GM18526 (cell line): ENCODE data around the gene UBE2U.

Source experiments
- POLR2A ChIP-seq: IDR thresholded peaks from 3 replicates; pipeline ENCODE4 v1.6.1; 2011; ENCODE audit not compliant: insufficient read length; ENCODE audit errors: extremely low read depth

The UBE2U gene

DNA sequence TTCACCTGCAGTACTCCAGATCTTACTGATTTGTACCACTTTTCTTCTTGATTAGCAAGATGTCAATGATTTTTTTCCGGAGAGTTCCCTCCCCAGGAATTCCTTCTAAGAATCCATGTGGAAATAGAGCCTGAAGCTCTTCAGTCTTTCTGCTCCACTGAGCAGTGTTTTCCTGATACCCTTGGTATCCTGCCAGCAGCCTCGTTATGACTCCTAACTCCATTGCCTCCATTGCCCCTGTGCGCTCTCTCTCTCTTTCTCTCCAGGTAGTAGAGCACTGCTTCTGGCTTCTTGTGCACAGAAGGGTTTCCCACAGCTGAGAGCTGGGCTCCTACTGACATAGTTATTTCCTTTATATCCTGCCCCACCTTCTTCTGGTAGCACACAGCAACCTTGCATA, 12.2 kb downstream of the UBE2U start:
- no peak for TF ChIP-seq POLR2A

DNA sequence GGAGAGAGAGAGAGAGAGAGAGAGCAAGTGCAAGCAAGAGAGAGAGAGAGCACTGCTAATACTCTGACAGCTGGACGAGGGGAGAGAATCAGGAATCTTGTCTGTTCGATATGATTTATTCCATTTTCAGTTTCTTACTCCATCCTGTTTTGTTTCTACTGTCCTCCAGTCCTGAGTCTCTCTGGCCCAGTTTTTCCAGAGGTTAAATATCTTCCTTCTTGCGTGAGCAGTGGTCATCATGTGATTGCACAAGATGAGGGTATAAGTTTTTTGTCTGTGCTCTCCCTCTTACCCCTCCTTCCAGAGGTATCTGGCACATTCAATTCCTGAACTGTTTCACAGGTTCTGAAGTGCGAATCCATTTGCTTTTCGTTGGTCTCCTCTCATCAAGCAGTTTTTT, 16.8 kb downstream of the UBE2U start:
- TF ChIP-seq POLR2A = no peak

DNA sequence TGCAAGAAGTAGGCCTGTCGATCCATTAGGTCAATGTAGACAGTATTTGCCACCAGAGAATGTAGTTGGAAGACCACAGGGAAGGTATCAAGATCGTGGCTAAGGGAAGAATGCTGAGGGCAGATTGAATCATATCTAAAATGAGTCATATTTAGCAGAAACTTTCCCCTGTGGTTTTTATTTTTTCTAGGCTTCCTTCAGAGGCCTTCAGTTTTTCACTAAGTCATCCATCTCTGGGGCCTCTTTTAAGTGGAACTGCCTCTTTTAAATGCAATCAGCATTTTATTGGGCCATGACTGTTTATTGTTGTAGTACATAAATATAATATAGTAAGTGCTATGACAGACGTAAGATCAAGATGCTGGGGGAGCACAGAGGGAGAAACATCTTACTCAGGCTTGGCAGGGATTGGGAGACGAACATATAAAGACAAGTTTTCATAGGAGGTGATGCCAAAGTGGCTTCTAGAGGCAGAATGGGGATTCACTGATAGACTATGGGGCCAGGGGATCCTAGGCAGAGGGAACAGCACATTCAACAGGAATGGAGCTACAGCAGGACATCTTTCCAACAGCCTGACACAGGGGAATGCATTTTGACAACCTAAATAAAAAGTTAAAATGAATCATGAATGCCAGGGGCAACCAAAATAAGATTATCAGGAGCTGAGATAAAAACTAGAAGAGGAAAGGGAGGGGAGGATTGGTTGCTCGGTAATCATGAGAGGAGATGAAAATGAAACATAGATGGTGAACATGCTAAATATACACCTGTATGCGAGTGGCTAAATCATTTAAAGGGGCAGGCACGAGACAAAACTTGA, 20.1 kb downstream of the UBE2U start:
- no peak for TF ChIP-seq POLR2A

GRCh38 chr1:64228167-64228957, 24.9 kb downstream of the UBE2U start:
- TF ChIP-seq POLR2A = no peak

GRCh38 chr1:64229307-64229706, 25.9 kb downstream of the UBE2U start:
- no peak for TF ChIP-seq POLR2A

- no peak for TF ChIP-seq POLR2A
Measured at GRCh38 chr1:64231153-64231552, 27.7 kb downstream of the UBE2U start.

- no peak for TF ChIP-seq POLR2A
Measured at GRCh38 chr1:64231654-64232053, 28.2 kb downstream of the UBE2U start.

DNA sequence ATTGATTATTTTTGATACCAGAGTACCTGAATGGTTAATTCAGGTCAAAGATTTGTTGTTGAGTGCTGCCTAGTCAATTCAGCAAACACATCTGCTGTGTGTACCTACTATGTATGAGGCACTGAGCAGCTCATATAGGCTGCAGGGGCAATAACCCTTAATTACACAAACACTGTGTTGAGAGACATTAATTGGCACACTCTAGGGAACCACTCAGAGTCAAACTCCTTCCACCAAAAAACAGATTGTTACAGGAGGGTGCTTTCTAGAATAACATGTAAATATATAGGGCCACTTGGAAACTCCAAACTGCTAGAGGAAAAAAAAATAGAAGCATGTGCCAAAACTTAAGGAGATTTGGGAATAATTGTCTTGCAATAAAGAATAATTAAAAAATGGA, 31.3 kb downstream of the UBE2U start:
- no peak for TF ChIP-seq POLR2A

- TF ChIP-seq POLR2A = no peak
Measured at GRCh38 chr1:64235181-64235580, 31.8 kb downstream of the UBE2U start.

DNA sequence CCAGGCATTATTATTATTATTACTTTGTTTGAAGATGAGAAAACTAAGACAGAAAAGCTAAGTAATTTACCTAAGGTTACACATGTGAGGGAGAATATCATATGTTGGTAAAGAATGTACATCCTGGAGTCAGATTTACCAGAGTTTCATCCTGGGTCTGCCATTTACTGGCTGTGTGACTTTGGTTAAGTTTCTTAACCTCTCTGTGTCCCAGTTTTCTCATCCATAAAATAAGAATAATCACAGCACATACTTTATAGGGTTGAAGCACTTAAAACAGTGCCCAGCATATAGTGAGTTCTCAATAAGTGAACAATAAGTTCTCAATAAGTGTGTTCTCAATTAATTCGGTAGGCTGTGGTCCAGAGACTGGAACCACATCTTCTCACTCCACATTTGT, 32.5 kb downstream of the UBE2U start:
- no peak for TF ChIP-seq POLR2A

- no peak for TF ChIP-seq POLR2A
Measured at GRCh38 chr1:64236541-64236954, 33.1 kb downstream of the UBE2U start.

DNA sequence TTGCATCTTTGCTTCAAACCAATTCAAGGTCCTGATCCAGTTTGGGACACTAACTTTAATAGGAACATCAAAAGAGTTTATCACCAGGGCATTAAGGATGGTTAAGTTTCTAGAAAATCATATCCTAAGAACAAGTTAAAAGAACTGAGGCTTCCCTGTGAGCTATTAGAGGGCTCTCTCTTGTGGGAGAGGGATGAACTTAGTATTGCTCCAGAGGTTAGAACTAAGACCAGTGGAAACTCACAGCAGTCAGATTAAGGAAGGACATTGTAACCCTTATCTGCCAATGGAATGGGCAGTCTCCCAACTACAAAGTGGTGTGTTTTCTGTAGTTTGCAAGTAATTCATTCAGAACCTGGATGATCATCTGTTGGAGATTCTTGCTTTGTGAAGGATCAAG, 36.8 kb downstream of the UBE2U start:
- TF ChIP-seq POLR2A = no peak

DNA sequence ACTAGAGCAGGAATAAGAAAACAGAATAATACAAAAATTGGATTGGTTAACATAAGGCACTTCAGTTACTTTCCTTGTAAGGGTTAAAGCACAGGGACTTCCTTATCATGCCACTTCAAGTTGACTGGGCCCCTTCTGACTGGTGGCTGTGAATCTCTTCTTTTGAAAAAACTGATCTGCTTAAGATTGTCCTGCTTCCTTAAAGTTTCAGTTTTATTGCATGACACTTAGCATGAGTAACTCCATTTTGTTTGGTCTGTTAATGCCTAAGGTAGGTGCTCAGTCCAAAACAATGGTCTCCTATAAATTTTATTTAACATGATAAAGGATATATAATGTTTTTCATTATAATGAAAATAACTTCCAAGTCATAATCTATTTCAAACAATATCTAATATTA, 37.6 kb downstream of the UBE2U start:
- no peak for TF ChIP-seq POLR2A

GRCh38 chr1:64242895-64243756, 39.7 kb downstream of the UBE2U start:
- no peak for TF ChIP-seq POLR2A

DNA sequence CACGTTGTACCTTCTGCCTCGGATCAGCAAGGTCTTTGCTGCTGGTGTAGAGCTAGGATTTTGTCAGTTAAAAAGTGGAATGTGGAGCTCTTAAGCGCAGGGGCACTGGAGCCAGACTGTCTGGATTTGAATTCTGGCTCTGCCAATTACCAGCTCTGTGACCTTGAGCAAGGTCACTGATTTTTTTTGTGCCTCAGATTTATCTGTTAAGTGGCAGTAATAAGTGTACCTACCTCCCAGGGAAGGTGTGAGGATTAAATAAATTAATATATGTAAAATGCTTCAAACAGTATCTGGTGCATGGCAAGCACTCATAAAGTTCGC, 40.3 kb downstream of the UBE2U start:
- no peak for TF ChIP-seq POLR2A

DNA sequence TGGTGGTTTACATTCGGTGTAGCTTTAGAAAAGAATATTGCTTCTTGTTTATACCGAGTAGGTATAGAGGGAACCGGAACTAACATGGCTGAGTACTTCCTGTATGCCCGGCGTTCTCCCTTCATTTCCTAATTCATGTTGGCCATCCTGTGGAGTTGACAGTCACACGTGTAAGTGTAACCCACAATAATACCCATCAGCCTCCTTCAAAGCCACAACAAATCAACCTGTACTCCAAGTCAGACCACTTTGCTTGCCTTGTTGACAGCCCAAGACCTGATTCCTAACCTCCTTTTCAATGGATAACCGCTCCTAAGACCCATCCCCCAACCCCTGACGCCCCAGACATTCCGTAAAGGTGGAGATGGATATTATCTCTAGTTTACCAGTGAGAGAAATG, 42.1 kb downstream of the UBE2U start:
- no peak for TF ChIP-seq POLR2A
